ENCODE data around the gene LGALS4. TPM values are rescaled to one million over a fixed set of nuclear protein-coding genes. Genes with fewer than 3 reads are reported as not detected.

Gene LGALS4
- total and polyA plus RNA-seq, 2 experiments from 2014 or later: 0.87 TPM; not detected in 1

DNA sequence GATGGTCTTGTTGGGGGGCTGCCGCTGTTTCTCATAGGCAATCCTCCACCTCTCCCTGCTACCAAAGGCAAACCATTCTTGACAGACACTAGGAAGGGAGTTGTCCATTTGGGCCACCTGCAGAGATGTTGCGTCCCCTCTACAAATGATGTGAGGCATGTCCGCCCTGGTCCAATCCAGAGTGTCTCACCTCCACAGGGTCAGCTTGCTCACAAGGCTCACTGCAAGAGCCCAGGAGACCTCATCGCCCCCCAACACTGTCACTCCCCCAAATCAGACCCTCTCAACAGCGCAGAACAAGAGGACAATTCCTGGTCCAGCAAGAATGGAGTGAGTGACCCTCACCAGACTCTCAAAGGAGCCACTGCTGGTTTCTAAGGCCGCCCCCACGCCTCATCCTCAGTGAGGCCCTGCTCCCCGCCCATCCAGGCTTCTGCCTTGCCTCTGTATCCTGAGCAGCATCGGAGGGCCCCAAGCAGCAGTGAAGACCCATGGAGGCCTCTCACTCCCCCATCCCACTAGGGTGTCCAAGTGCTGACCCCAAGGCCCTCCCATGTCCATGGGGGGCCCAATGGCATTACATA lies 30.5 kb upstream of the LGALS4 start (continued):
- no peak for TF ChIP-seq EZH2phosphoT487 (IDR thresholded peaks at IDR 0.05; ENCODE audit: unreplicated experiment)
- no peak for TF ChIP-seq CREB1 (CRISPR knock-in tag; IDR thresholded peaks at IDR 0.05; ENCODE audit: low read depth)
- TF ChIP-seq STAT1 (IDR thresholded peaks at IDR 0.05; ENCODE audit: unreplicated experiment): no peak

DNA sequence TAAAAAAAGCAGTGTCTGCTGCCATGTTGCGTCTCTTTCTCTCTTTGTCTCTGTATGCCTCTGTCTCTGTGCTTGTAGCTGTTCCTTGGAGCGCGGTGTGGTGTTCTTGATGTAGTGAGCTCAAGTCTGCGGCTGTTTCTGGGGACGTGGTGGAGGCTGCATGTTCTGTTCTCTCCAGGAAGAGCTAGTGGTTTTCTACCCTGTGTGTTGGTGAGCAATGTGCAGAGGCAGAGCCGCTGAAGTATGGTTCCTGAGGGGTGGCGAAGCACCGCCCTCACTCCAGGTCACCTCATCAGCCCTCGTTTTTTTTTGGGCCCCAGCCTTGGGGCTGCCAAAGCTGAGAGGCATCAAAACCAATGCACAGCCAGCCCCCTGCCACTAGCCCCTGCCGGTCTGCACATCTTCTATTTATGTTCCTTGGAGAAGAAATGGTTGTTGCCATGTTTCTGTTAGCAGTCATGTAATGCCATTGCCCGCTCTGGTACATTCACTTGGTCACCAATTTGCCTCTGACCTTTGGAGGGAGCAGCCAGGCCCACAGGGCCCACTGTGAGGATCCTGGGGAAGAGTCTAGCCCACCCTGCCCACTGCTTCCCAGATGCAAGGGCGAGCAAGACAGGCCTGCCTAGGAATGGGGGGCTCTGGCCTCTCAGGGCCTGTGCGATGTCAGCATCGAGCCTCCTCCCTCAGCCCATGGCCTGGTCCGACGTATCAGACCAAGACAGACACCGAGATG lies 29.9 kb upstream of the LGALS4 start:
- no peak for ATAC-seq
- no peak overlapping the region for H3K4me3 ChIP-seq
- H3K36me3 ChIP-seq (ENCODE audit: insufficient read depth): peaks cover 98% of the 10 kb centered on the region
- peak overlapping the region; percentile 50; the same call in 1 of the 2 replicates for H3K27ac ChIP-seq (ENCODE audit: low read depth)
- peaks cover 66% of the 10 kb centered on the region for H3K79me2 ChIP-seq (replicated peaks; ENCODE audit: insufficient read depth)
- Mint-ChIP-seq H3K4me1 (peaks cover 15% of the 10 kb centered on the region), H3K9me3 (no peaks in the 10 kb centered on the region), H3K36me3 (ENCODE audit: low read depth) (peaks cover 100% of the 10 kb centered on the region), H3K27ac (no peak overlapping the region), H3K27me3 (ENCODE audit: insufficient read depth, low read depth, poor library complexity) (peaks cover 19% of the 10 kb centered on the region), H3K4me3 (no peak overlapping the region; the same call in 2 of the 3 replicates)
- H3K9me2 ChIP-seq (ENCODE audit: insufficient read depth): no peaks in the 10 kb centered on the region
- no peak overlapping the region for H2AFZ ChIP-seq
- no peaks in the 10 kb centered on the region for H3K27me3 ChIP-seq (ENCODE audit: insufficient read depth)
- H3K4me2 ChIP-seq: no peak overlapping the region
- peaks cover 63% of the 10 kb centered on the region for H4K20me1 ChIP-seq (replicated peaks; ENCODE audit: insufficient read depth)
- DNase-seq (ENCODE audit: low spot score): no peak
- peaks cover 83% of the 10 kb centered on the region for H3F3A ChIP-seq (replicated peaks; ENCODE audit: low read depth)
- H3K4me1 ChIP-seq (ENCODE audit: insufficient read depth): no peaks in the 10 kb centered on the region
- TF ChIP-seq, protein P1, sequence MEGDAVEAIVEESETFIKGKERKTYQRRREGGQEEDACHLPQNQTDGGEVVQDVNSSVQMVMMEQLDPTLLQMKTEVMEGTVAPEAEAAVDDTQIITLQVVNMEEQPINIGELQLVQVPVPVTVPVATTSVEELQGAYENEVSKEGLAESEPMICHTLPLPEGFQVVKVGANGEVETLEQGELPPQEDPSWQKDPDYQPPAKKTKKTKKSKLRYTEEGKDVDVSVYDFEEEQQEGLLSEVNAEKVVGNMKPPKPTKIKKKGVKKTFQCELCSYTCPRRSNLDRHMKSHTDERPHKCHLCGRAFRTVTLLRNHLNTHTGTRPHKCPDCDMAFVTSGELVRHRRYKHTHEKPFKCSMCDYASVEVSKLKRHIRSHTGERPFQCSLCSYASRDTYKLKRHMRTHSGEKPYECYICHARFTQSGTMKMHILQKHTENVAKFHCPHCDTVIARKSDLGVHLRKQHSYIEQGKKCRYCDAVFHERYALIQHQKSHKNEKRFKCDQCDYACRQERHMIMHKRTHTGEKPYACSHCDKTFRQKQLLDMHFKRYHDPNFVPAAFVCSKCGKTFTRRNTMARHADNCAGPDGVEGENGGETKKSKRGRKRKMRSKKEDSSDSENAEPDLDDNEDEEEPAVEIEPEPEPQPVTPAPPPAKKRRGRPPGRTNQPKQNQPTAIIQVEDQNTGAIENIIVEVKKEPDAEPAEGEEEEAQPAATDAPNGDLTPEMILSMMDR (conservative IDR thresholded peaks at IDR 0.05; ENCODE audit: low read depth in 2 of 2): no peak
- TF ChIP-seq ZNF331 (CRISPR knock-in tag; IDR thresholded peaks at IDR 0.05; ENCODE audit: low read depth): no peak
- TF ChIP-seq CREB1 (CRISPR knock-in tag; IDR thresholded peaks at IDR 0.05; ENCODE audit: low read depth): no peak
- TF ChIP-seq, protein P2, sequence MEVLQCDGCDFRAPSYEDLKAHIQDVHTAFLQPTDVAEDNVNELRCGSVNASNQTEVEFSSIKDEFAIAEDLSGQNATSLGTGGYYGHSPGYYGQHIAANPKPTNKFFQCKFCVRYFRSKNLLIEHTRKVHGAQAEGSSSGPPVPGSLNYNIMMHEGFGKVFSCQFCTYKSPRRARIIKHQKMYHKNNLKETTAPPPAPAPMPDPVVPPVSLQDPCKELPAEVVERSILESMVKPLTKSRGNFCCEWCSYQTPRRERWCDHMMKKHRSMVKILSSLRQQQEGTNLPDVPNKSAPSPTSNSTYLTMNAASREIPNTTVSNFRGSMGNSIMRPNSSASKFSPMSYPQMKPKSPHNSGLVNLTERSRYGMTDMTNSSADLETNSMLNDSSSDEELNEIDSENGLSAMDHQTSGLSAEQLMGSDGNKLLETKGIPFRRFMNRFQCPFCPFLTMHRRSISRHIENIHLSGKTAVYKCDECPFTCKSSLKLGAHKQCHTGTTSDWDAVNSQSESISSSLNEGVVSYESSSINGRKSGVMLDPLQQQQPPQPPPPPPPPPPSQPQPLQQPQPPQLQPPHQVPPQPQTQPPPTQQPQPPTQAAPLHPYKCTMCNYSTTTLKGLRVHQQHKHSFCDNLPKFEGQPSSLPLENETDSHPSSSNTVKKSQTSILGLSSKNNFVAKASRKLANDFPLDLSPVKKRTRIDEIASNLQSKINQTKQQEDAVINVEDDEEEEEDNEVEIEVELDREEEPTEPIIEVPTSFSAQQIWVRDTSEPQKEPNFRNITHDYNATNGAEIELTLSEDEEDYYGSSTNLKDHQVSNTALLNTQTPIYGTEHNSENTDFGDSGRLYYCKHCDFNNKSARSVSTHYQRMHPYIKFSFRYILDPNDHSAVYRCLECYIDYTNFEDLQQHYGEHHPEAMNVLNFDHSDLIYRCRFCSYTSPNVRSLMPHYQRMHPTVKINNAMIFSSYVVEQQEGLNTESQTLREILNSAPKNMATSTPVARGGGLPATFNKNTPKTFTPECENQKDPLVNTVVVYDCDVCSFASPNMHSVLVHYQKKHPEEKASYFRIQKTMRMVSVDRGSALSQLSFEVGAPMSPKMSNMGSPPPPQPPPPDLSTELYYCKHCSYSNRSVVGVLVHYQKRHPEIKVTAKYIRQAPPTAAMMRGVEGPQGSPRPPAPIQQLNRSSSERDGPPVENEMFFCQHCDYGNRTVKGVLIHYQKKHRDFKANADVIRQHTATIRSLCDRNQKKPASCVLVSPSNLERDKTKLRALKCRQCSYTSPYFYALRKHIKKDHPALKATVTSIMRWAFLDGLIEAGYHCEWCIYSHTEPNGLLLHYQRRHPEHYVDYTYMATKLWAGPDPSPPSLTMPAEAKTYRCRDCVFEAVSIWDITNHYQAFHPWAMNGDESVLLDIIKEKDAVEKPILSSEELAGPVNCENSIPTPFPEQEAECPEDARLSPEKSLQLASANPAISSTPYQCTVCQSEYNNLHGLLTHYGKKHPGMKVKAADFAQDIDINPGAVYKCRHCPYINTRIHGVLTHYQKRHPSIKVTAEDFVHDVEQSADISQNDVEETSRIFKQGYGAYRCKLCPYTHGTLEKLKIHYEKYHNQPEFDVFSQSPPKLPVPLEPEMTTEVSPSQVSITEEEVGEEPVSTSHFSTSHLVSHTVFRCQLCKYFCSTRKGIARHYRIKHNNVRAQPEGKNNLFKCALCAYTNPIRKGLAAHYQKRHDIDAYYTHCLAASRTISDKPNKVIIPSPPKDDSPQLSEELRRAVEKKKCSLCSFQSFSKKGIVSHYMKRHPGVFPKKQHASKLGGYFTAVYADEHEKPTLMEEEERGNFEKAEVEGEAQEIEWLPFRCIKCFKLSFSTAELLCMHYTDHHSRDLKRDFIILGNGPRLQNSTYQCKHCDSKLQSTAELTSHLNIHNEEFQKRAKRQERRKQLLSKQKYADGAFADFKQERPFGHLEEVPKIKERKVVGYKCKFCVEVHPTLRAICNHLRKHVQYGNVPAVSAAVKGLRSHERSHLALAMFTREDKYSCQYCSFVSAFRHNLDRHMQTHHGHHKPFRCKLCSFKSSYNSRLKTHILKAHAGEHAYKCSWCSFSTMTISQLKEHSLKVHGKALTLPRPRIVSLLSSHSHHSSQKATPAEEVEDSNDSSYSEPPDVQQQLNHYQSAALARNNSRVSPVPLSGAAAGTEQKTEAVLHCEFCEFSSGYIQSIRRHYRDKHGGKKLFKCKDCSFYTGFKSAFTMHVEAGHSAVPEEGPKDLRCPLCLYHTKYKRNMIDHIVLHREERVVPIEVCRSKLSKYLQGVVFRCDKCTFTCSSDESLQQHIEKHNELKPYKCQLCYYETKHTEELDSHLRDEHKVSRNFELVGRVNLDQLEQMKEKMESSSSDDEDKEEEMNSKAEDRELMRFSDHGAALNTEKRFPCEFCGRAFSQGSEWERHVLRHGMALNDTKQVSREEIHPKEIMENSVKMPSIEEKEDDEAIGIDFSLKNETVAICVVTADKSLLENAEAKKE (CRISPR knock-in tag; IDR thresholded peaks at IDR 0.05): no peak
- no peak for TF ChIP-seq ZNF114 (CRISPR knock-in tag; IDR thresholded peaks at IDR 0.05)
- TF ChIP-seq, protein P3, sequence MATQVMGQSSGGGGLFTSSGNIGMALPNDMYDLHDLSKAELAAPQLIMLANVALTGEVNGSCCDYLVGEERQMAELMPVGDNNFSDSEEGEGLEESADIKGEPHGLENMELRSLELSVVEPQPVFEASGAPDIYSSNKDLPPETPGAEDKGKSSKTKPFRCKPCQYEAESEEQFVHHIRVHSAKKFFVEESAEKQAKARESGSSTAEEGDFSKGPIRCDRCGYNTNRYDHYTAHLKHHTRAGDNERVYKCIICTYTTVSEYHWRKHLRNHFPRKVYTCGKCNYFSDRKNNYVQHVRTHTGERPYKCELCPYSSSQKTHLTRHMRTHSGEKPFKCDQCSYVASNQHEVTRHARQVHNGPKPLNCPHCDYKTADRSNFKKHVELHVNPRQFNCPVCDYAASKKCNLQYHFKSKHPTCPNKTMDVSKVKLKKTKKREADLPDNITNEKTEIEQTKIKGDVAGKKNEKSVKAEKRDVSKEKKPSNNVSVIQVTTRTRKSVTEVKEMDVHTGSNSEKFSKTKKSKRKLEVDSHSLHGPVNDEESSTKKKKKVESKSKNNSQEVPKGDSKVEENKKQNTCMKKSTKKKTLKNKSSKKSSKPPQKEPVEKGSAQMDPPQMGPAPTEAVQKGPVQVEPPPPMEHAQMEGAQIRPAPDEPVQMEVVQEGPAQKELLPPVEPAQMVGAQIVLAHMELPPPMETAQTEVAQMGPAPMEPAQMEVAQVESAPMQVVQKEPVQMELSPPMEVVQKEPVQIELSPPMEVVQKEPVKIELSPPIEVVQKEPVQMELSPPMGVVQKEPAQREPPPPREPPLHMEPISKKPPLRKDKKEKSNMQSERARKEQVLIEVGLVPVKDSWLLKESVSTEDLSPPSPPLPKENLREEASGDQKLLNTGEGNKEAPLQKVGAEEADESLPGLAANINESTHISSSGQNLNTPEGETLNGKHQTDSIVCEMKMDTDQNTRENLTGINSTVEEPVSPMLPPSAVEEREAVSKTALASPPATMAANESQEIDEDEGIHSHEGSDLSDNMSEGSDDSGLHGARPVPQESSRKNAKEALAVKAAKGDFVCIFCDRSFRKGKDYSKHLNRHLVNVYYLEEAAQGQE (IDR thresholded peaks at IDR 0.05; ENCODE audit: unreplicated experiment): no peak
- TF ChIP-seq JUNB (IDR thresholded peaks at IDR 0.05; ENCODE audit: unreplicated experiment): no peak
- TF ChIP-seq EZH2phosphoT487 (IDR thresholded peaks at IDR 0.05; ENCODE audit: unreplicated experiment): no peak
- TF ChIP-seq, protein P4, sequence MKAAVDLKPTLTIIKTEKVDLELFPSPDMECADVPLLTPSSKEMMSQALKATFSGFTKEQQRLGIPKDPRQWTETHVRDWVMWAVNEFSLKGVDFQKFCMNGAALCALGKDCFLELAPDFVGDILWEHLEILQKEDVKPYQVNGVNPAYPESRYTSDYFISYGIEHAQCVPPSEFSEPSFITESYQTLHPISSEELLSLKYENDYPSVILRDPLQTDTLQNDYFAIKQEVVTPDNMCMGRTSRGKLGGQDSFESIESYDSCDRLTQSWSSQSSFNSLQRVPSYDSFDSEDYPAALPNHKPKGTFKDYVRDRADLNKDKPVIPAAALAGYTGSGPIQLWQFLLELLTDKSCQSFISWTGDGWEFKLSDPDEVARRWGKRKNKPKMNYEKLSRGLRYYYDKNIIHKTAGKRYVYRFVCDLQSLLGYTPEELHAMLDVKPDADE (IDR thresholded peaks at IDR 0.05): no peak
- no peak for TF ChIP-seq STAT1 (IDR thresholded peaks at IDR 0.05; ENCODE audit: unreplicated experiment)
- TF ChIP-seq NANOG (IDR thresholded peaks at IDR 0.05; ENCODE audit: borderline replicate concordance): no peak

Data from GM23338 (cell line).